HuH-7 (cell line): ENCODE measurements around the gene COL18A1.

Experiments used
- DNase-seq: peaks from one replicate; pipeline ENCODE4 v3.0.0; 2011; ENCODE audit warnings: low spot score

COL18A1 gene

GRCh38 chr21:45468971-45469272 lies 64.0 kb downstream of the COL18A1 start:
- DNase-seq = no peak

GRCh38 chr21:45469273-45470086 lies 64.5 kb downstream of the COL18A1 start:
- peak; percentile 93 for DNase-seq

- no peak for DNase-seq
Observed at GRCh38 chr21:45470087-45470515, 65.1 kb downstream of the COL18A1 start.

- no peak for DNase-seq
Observed at GRCh38 chr21:45470773-45471524, 66.0 kb downstream of the COL18A1 start.

GRCh38 chr21:45471525-45472221 lies 66.7 kb downstream of the COL18A1 start:
- DNase-seq = peak; percentile 87

- DNase-seq = no peak
Observed at GRCh38 chr21:45472445-45473365, 67.7 kb downstream of the COL18A1 start.

GRCh38 chr21:45473496-45474322 lies 68.7 kb downstream of the COL18A1 start:
- DNase-seq = no peak

- no peak for DNase-seq
Observed at GRCh38 chr21:45474323-45474950, 69.5 kb downstream of the COL18A1 start.

- no peak for DNase-seq
Observed at GRCh38 chr21:45475004-45475685, 70.2 kb downstream of the COL18A1 start.

GRCh38 chr21:45475797-45476570 lies 71.0 kb downstream of the COL18A1 start:
- no peak for DNase-seq

GRCh38 chr21:45476582-45476981 lies 71.6 kb downstream of the COL18A1 start:
- no peak for DNase-seq

- DNase-seq = no peak
Observed at GRCh38 chr21:45477176-45478114, 72.5 kb downstream of the COL18A1 start.

GRCh38 chr21:45478115-45478801 lies 73.3 kb downstream of the COL18A1 start:
- peak; percentile 91 for DNase-seq

- no peak for DNase-seq
Observed at GRCh38 chr21:45478816-45479669, 74.1 kb downstream of the COL18A1 start.

GRCh38 chr21:45479691-45480675 lies 75.0 kb downstream of the COL18A1 start:
- DNase-seq = no peak
